UCSD-AML1 (cell line): Measurements from ENCODE around the gene MAML2.

Experiments
- DNase-seq: peaks from one replicate; lab custom pipeline; 2025; ENCODE audit not compliant: unreplicated experiment; lab: John Stamatoyannopoulos, UW

Gene MAML2

GRCh38 chr11:96161307-96162089, 181.5 kb downstream of the MAML2 start:
- DNase-seq, result no peak

- no peak for DNase-seq
Observed at GRCh38 chr11:96160732-96161306, 182.2 kb downstream of the MAML2 start.

GRCh38 chr11:96159968-96160367, 183.0 kb downstream of the MAML2 start:
- DNase-seq, result no peak

- no peak for DNase-seq
Observed at GRCh38 chr11:96158126-96158525, 184.9 kb downstream of the MAML2 start.

- no peak for DNase-seq
Observed at GRCh38 chr11:96157517-96157873, 185.5 kb downstream of the MAML2 start.

- DNase-seq, result no peak
Observed at GRCh38 chr11:96156379-96156722, 186.6 kb downstream of the MAML2 start.

- peak; percentile 83 for DNase-seq
Observed at GRCh38 chr11:96155627-96156378, 187.2 kb downstream of the MAML2 start.

- DNase-seq, result no peak
Observed at GRCh38 chr11:96154802-96155520, 188.0 kb downstream of the MAML2 start.

- DNase-seq, result no peak
Observed at GRCh38 chr11:96152623-96153022, 190.4 kb downstream of the MAML2 start.

GRCh38 chr11:96151501-96151900, 191.5 kb downstream of the MAML2 start:
- no peak for DNase-seq

GRCh38 chr11:96150609-96151008, 192.4 kb downstream of the MAML2 start:
- no peak for DNase-seq

GRCh38 chr11:96149743-96150555, 193.0 kb downstream of the MAML2 start:
- DNase-seq, result no peak

GRCh38 chr11:96147906-96148486, 195.0 kb downstream of the MAML2 start:
- DNase-seq, result no peak

- DNase-seq, result no peak
Observed at GRCh38 chr11:96147186-96147585, 195.8 kb downstream of the MAML2 start.

- no peak for DNase-seq
Observed at GRCh38 chr11:96146765-96147164, 196.2 kb downstream of the MAML2 start.

GRCh38 chr11:96145163-96145585, 197.8 kb downstream of the MAML2 start:
- DNase-seq, result no peak

- DNase-seq, result no peak
Observed at GRCh38 chr11:96144553-96144952, 198.4 kb downstream of the MAML2 start.

GRCh38 chr11:96143041-96143521, 199.9 kb downstream of the MAML2 start:
- DNase-seq, result no peak

- no peak for DNase-seq
Observed at GRCh38 chr11:96141626-96142025, 201.4 kb downstream of the MAML2 start.

- no peak for DNase-seq
Observed at GRCh38 chr11:96139691-96140090, 203.3 kb downstream of the MAML2 start.
